SK-N-SH treated with all-trans-retinoic acid at 6 μM for 48 hours (cell line): ENCODE results near the gene DCP1B.

Experiments used
- GLIS3 ChIP-seq: fragments of 250-450 bp; sonication (Bioruptor Pico); IDR thresholded peaks from 2 replicates; pipeline ENCODE4 v1.5.0; 2020; ENCODE audit warnings: mild to moderate bottlenecking, moderate library complexity
- TOX ChIP-seq: fragments of 250-450 bp; sonication (Bioruptor Pico); IDR thresholded peaks from 2 replicates; pipeline ENCODE4 v1.8.0; 2021; ENCODE audit warnings: mild to moderate bottlenecking, moderate library complexity, borderline replicate concordance
- ZFP30 ChIP-seq: fragments of 450-650 bp; formaldehyde crosslinking; IDR thresholded peaks from 2 replicates; pipeline ENCODE4 v1.5.0; 2022; ENCODE audit warnings: mild to moderate bottlenecking, moderate library complexity
- TF ChIP-seq, protein P1 (sequence below): fragments of 250-450 bp; sonication (Bioruptor Pico); IDR thresholded peaks from 2 replicates; pipeline ENCODE4 v1.8.0; 2020; ENCODE audit warnings: mild to moderate bottlenecking, moderate library complexity, borderline replicate concordance

DNA sequence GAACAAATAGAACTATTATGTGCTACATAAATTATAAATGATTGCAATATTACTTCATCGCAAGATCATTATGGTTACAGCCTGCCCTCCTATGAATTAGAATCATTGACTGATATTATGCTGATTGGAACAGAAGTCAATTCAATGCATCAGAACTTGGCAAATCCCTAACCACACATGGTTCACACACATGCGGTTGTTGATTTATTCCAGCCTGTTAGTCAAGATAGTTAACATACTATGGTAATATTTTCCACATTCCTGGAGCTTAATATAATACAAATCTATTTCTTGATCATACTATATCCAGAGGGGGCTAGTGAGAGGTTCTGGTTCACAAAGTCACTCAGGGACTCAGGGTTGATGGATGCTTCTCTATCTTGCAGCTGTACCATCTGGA lies 38.8 kb upstream of the DCP1B start:
- TF ChIP-seq GLIS3 (CRISPR knock-in tag): no peak
- TF ChIP-seq, protein P1, sequence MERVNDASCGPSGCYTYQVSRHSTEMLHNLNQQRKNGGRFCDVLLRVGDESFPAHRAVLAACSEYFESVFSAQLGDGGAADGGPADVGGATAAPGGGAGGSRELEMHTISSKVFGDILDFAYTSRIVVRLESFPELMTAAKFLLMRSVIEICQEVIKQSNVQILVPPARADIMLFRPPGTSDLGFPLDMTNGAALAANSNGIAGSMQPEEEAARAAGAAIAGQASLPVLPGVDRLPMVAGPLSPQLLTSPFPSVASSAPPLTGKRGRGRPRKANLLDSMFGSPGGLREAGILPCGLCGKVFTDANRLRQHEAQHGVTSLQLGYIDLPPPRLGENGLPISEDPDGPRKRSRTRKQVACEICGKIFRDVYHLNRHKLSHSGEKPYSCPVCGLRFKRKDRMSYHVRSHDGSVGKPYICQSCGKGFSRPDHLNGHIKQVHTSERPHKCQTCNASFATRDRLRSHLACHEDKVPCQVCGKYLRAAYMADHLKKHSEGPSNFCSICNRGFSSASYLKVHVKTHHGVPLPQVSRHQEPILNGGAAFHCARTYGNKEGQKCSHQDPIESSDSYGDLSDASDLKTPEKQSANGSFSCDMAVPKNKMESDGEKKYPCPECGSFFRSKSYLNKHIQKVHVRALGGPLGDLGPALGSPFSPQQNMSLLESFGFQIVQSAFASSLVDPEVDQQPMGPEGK (CRISPR knock-in tag): no peak
- TF ChIP-seq ZFP30 (CRISPR knock-in tag): no peak
- TF ChIP-seq TOX (CRISPR knock-in tag): no peak
